ENCODE results near the gene WDR1. TPM values are rescaled to one million over a fixed set of nuclear protein-coding genes. Genes with fewer than 3 reads are reported as not detected.
A peak's percentile ranks its signal among the peaks of the same experiment; 100 is the strongest.

WDR1 gene
- polyA plus RNA-seq, 3 donors = 206 to 251 (median 243) TPM

DNA sequence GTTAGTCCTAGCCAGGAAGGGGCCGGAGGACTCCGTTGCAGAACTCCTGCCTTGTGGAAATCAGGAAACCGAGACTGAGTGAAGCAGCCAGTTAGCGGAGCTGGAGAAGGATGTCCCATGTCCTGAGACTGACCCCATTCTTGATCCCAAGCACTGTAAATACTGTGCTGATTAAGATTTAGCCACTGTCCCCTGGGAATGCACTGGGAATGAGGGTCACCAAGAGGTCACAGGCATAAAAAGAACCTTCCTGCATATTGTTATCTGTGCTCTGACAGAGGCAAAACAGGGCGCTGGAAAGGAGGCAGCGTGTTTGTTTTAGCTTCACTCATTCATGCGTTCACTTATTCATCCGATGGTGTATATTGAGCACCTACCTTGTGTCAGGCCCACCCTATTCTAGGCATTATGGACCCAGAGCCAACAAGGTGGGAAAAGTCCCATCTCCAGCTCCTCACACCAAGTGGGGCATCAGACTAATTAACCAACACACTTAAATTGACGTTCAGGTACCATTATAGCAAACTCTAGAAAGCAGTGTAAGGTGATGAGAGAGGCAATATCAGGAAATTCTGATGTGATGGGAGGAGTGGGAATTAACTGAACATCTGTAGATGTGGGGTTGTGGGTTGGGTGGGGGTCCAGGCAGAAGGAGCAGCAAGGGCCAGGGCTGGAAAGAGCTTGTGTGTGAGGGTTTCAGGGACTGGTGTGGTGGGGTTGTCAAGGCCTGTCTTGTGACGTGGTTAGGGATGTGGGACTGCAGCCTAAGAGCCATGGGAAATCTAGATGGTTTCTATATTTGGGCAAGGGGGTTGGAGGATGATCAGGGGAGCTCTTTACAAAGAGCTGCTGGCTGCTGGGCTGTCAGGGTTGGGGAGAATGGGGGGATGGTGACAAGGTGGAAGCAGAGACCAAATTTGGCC is 84.7 kb downstream of the WDR1 start:
- no peaks in the 10 kb centered on the region for H3K36me3 ChIP-seq (replicated peaks in 1 of 2; ENCODE audit: control insufficient read depth in 1 of 2, insufficient read depth in 2 of 2, low read length in 2 of 2)
- no peaks in the 10 kb centered on the region for H4K20me1 ChIP-seq (ENCODE audit: insufficient read depth, low read length)
- H3K4me2 ChIP-seq (replicated peaks; ENCODE audit: extremely low read depth, low read length, poor library complexity, severe bottlenecking) = peak overlapping the region; percentile 69
- WGBS (ENCODE audit: insufficient coverage) = 79% methylated on average over 3 of the region's 10 CpGs
- intact Hi-C loops (cut with micrococcal nuclease) = no loop called here
- peaks cover 0 to 2% (median 1%) of the 10 kb centered on the region in 3 donors for H3K27me3 Mint-ChIP-seq (ENCODE audit: low read depth in 3 of 3)
- H3K4me3 Mint-ChIP-seq = peak overlapping the region in 1 of 2 donors; percentile 26
- peak overlapping the region; percentile 50 to 69 for H3K27ac ChIP-seq (ENCODE audit: low read depth in 1 of 2, low read length in 2 of 2)
- no peak for DNase-seq
- no peak overlapping the region for H2AFZ ChIP-seq (ENCODE audit: insufficient read depth, low read depth, low read length, poor library complexity, severe bottlenecking)
- no peaks in the 10 kb centered on the region for H3K27me3 ChIP-seq (ENCODE audit: control insufficient read depth in 2 of 2, insufficient read depth in 2 of 2, low read length in 2 of 2)
- H3K79me2 ChIP-seq (ENCODE audit: insufficient read depth, low read length) = no peaks in the 10 kb centered on the region
- peaks cover 0 to 1% of the 10 kb centered on the region in 2 donors for H3K36me3 Mint-ChIP-seq
- no peak overlapping the region for H3K9ac ChIP-seq (ENCODE audit: insufficient read depth, low read length, poor library complexity, severe bottlenecking)
- H3K27ac Mint-ChIP-seq = peak overlapping the region; percentile 87 to 95 (median 91)
- peaks cover 36% of the 10 kb centered on the region for H3K4me1 Mint-ChIP-seq
- H3K4me3 ChIP-seq (replicated peaks in 1 of 3; ENCODE audit: low read depth in 2 of 3, low read length in 3 of 3) = peak overlapping the region in 1 of 3 experiments; percentile 57
- H3K9me3 ChIP-seq (replicated peaks in 1 of 2; ENCODE audit: control insufficient read depth in 1 of 2, insufficient read depth in 1 of 2, low read length in 2 of 2) = no peaks in the 10 kb centered on the region
- TF ChIP-seq, protein P1, sequence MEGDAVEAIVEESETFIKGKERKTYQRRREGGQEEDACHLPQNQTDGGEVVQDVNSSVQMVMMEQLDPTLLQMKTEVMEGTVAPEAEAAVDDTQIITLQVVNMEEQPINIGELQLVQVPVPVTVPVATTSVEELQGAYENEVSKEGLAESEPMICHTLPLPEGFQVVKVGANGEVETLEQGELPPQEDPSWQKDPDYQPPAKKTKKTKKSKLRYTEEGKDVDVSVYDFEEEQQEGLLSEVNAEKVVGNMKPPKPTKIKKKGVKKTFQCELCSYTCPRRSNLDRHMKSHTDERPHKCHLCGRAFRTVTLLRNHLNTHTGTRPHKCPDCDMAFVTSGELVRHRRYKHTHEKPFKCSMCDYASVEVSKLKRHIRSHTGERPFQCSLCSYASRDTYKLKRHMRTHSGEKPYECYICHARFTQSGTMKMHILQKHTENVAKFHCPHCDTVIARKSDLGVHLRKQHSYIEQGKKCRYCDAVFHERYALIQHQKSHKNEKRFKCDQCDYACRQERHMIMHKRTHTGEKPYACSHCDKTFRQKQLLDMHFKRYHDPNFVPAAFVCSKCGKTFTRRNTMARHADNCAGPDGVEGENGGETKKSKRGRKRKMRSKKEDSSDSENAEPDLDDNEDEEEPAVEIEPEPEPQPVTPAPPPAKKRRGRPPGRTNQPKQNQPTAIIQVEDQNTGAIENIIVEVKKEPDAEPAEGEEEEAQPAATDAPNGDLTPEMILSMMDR (IDR thresholded peaks at IDR 0.05) = no peak
- H3K9me3 Mint-ChIP-seq = no peaks in the 10 kb centered on the region
- peaks cover 32 to 35% of the 10 kb centered on the region in 2 donors for H3K4me1 ChIP-seq (ENCODE audit: control insufficient read depth in 1 of 2, insufficient read depth in 2 of 2, low read length in 2 of 2)

DNA sequence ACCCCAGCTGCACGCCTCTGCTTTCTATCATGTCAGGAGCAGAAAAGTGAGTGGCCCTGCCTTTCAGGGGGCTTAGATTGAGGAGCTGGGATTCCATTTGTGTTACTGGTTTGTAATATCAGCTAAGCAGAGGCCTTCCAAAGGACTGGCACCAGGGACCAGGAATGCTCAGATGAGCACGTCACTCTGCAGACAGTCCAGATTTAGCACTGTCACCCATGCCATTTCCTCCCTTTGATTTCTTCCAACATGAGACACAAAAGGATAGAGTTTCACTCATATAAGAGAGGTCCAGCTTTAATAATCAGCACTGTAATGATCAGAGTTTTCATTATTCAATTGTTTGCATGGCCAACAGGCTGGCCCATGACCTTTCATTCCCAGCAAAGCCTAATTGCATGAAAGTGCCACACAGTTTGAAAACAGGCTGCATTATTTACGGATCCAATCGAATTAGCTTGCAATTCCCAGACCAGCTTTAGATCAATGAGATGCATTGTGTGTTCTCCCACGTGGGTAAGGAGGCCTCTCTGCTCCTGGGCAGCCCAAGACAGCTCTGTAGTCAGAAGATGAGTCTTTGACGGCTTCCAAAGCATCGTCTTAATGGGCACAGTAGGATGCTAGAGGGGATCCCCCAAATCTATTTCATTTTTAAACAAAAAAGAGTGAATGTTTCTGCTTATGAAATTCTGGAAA is 85.5 kb downstream of the WDR1 start:
- Histone ChIP-seq H3K27ac (ENCODE audit: low read depth in 1 of 2, low read length in 2 of 2) (no peak overlapping the region), H3K4me2 (replicated peaks; ENCODE audit: extremely low read depth, low read length, poor library complexity, severe bottlenecking) (no peak overlapping the region), H3K79me2 (ENCODE audit: insufficient read depth, low read length) (no peaks in the 10 kb centered on the region), H3K4me3 (replicated peaks in 1 of 3; ENCODE audit: low read depth in 2 of 3, low read length in 3 of 3) (no peak overlapping the region), H3K36me3 (replicated peaks in 1 of 2; ENCODE audit: control insufficient read depth in 1 of 2, insufficient read depth in 2 of 2, low read length in 2 of 2) (no peaks in the 10 kb centered on the region), H3K27me3 (ENCODE audit: control insufficient read depth in 2 of 2, insufficient read depth in 2 of 2, low read length in 2 of 2) (no peaks in the 10 kb centered on the region), H3K9ac (ENCODE audit: insufficient read depth, low read length, poor library complexity, severe bottlenecking) (no peak overlapping the region), H3K4me1 (ENCODE audit: control insufficient read depth in 1 of 2, insufficient read depth in 2 of 2, low read length in 2 of 2) (peaks cover 32 to 35% of the 10 kb centered on the region in 2 donors), H4K20me1 (ENCODE audit: insufficient read depth, low read length) (no peaks in the 10 kb centered on the region), H2AFZ (ENCODE audit: insufficient read depth, low read depth, low read length, poor library complexity, severe bottlenecking) (no peak overlapping the region), H3K9me3 (replicated peaks in 1 of 2; ENCODE audit: control insufficient read depth in 1 of 2, insufficient read depth in 1 of 2, low read length in 2 of 2) (no peaks in the 10 kb centered on the region)
- H3K9me3 Mint-ChIP-seq = no peaks in the 10 kb centered on the region
- H3K4me1 Mint-ChIP-seq = peaks cover 36% of the 10 kb centered on the region
- 74% methylated on average over 6 of the region's 7 CpGs for WGBS (ENCODE audit: insufficient coverage)
- H3K36me3 Mint-ChIP-seq = peaks cover 0 to 1% of the 10 kb centered on the region in 2 donors
- H3K4me3 Mint-ChIP-seq = no peak overlapping the region
- TF ChIP-seq, protein P1 (IDR thresholded peaks at IDR 0.05) = no peak
- no peak for DNase-seq
- intact Hi-C loops (cut with micrococcal nuclease) = no loop called here
- H3K27ac Mint-ChIP-seq = peak overlapping the region in 5 of 7 donors; percentile 22 to 93 (median 72)
- peaks cover 1 to 2% (median 2%) of the 10 kb centered on the region in 3 donors for H3K27me3 Mint-ChIP-seq (ENCODE audit: low read depth in 3 of 3)

Data from CD14-positive monocyte (primary cell).